Renal pelvis (tissue), 4 donors: ENCODE results near the gene PDE11A. TPM values are rescaled to one million over a fixed set of nuclear protein-coding genes. Genes with fewer than 3 reads are reported as not detected.
A peak's percentile ranks its signal among the peaks of the same experiment; 100 is the strongest.

Experiments
- DNase-seq: peaks from one replicate; pipeline ENCODE4 v3.0.0-alpha.2; 2013
- polyA plus RNA-seq, 3 donors: library from polyadenylated mRNA; unstranded; fragments of 120-200 nt; gene quantifications; one replicate each; pipeline ENCODE4 v1.2.1, GENCODE V29; 2013; ENCODE audit not compliant: insufficient read length in 3 of 3

The PDE11A gene
- polyA plus RNA-seq, 3 donors = 6.9 to 8.8 (median 8.3) TPM

DNA sequence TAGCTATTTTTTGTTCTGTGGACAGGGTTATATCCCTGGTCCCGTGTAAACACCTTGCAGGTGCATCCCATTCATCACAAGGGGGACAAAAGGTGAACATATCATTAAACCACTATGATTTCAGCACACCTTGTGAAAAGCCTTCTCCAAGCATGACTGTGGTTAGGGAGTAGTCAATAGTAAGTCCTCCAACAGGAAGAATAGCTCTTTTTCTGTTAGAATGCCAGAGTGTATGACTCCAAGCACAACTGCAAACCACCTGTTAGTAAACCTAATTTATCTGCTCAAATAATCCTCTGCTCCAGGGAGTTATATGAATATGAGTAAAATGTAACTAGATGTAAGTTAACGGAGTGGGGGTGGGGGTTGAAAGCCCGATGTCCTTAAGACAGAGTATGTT is 439.5 kb downstream of the PDE11A start:
- DNase-seq = no peak

DNA sequence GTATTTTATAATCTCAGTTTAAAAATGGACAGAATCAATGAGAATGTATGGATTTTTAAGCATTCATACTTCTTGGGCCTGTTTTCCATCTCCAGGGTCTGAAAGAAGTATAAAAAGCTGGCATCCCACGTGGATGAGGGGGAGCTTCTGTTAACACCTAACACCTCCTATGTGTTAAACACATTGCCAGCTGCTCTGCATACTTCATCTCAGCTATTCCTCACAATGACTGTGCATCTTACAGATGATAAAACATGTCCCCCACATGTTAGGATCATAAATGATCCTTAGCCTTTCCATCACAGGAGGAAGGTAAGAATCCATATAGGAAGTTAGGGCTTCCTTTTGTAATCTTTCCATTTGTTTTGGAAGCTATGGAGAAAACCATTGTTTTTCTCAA is 440.9 kb downstream of the PDE11A start:
- no peak for DNase-seq

DNA sequence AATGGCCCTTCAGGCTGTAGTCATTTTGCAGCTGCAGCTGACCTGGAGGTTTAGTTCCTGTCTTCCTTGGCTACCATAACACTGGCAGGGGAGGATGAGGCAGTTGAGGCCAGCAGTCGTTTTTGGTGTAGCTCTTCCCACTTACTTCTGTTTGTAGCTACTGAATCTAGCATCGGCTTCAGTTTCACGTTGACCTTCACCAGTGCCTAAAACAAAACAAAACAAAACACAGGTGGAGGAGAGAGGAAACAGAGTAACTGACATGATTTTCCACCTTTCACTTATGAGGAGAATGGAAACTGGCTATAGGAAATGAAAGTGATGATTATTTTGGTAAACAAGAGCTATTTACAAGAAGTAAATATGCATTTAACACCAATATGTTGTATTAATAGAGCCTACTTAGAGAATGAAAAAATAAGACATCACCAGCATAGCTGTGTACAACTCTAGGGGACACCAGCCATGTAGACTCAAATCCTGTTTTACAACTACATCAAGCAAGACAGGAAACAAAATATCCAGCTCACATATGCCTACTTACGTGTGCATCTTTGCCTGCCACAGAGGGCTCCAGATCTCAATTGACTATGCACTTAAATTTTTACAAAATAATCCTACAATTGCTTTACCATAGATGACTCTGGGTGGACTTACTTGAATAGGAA is 443.1 kb downstream of the PDE11A start:
- no peak for DNase-seq

GRCh38 chr2:177628831-177629230 is 443.7 kb downstream of the PDE11A start:
- DNase-seq = no peak

DNA sequence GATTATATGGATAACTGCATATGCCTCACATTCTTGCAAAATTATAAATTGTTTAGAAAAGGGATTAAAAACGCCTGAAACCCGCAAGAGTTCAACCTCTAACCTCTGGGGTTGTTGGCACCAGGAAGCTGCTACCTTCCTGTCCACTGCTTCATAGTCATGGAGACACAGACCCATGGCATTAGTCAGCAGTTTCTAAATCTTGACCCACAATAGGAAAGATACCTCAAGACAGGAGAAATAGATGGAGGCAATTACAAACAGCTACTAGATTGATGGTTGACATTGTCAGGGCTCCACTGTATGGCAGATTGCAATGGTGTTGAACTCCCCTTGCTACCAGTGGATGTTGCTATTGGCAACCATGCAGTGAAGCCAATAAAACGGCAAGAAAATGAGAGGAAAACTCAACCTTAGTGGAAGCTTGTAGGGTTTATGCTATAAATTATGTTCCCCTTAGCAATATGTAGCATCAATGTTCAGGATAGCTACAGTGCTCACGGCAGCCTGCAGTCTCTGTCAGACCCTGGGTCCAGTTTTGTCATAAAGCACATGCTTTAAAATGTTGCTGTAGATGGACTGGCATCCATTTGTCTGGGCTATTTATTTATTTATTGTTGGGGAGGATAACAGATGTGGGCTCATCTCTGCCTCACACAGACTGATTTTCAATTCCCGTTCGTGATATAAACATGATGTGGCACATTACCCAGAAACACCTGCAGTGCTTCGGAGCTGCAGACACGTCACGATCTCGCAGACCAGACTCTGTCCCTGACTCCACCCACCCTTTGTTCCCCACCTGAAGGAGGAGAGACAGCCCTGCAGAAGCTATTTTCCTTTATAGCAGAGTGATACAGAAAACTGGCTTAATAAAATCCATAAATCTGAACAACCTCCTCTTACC is 446.6 kb downstream of the PDE11A start:
- no peak for DNase-seq

DNA sequence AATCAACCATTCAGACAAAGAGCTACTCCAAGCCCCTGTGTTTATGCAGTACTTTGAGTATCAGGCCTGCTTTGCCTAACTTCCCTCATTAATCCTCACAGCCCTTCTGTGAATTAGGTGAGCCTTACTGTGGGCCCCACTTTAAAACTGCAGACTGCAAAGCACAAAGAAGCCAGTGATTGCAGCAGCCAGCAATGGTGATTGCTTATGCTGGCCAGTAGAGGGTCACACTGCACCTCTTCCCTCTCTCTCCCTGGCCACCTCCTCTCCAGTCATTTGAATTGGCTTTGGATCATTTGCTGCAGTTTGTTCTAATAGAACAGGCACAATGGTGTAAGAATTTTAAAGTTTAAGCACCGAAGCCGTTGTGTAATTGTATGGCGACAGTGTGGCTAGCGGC is 450.1 kb downstream of the PDE11A start:
- peak; percentile 44 for DNase-seq

GRCh38 chr2:177619986-177620385 is 452.6 kb downstream of the PDE11A start:
- no peak for DNase-seq

- DNase-seq = no peak
These were observed 453.1 kb downstream of the PDE11A start for GRCh38 chr2:177619461-177619860.

DNA sequence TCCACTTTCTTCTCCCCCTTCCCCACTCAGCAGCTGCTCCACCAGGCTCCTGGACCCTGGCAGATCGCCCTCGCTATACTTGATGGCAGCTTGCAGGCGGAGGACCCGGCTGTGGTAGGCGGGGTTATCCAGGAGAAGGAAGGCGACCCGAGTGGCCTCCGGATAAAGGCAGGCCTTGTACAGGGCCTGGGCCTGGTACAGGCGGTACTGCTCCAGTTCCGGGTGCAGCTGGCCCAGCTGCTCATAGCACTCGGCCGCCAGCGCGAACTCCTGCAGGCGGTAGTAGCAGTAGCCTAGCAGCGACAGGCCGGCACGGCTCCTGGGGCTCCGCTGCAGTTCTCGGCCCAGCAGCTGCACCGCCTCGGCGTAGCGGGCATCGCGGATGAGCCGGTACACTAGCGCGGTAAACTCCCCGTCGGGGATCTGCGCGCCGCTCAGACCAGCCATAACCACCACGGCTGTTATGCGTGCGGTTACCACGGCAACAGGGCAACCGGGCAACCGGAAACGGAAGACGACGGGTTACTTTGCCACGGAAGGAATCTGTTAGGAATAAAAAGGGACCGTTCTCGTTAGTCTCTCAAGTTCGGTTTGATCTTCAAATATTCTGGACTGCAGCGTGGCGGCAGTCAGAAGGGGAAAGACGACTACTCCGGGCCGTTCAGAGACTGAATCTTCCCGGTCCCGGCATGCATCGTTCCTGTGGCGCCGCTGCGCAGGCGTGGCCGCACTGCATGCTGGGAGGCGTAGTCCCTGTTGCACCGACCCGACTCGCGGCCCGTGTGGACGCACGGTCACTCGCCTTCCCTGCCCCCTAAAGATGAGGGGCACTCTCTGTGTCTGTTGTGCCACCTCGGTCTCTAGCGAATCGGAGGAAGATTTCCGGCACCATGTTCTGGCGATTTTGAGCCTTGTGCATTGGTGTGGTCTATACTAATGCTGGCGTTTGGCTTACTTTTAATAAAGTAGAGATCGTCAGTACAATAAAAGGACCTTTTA is 454.0 kb downstream of the PDE11A start:
- DNase-seq = peak; percentile 93

DNA sequence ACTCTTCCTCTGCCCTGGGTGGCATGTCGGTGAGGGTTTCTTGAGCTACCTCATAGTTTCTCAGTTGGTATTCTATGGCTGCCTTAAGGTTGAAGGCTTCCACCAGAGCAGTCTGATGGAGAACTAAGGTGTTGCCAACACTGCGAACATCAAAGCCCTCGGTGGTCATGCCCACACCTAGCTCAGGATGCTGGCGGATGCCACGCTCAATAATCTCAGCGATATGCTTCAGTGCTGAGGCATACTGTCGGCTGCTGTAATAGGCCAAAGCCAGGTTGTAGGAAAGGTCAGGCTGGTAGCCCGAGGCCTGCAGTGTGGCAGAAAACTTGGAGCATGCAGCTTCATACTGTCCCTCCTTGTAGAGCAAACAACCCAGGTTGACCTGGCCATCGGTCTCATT is 454.7 kb downstream of the PDE11A start:
- DNase-seq = no peak

DNA sequence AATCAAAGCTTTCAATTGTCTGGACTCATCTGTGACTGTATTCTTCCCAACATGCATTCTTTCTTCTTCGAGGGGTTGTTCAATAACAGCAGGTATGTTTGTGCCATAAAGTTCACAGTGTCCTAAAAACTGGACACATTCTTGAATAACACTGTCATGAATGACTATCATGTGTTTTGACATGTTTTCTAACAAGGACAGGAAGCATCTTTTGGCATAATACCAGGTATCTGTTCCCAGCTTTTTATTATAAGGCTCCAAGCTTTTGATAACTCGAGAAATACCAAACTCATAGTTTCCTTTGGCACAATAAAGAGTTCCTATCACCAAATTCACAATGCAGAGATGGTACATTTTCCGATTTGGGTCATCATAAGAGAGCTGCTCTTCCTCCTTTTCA is 455.8 kb downstream of the PDE11A start:
- DNase-seq = no peak

DNA sequence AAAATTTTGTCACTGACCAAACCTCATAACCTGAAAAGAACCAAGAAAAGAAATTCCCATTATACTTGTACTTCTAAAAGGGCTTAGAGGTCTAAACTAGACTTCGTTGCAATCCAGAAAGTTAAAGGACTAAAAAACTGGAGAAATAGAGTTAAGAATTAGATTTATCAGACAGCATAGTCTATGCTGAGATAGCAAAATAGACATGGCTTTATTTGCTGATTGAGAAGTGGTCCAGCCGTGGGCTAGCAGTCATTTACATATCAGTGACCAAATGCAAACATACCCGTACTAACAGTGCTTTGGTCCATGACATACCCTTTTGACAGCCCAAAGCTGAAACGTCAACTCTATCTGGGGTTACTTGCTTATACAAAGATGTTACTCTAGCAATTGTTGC is 456.5 kb downstream of the PDE11A start:
- DNase-seq = no peak

- no peak for DNase-seq
These were observed 459.9 kb downstream of the PDE11A start for GRCh38 chr2:177612659-177613058.

- DNase-seq = no peak
These were observed 461.2 kb downstream of the PDE11A start for GRCh38 chr2:177611310-177611886.

GRCh38 chr2:177610813-177611212 is 461.8 kb downstream of the PDE11A start:
- DNase-seq = no peak

DNA sequence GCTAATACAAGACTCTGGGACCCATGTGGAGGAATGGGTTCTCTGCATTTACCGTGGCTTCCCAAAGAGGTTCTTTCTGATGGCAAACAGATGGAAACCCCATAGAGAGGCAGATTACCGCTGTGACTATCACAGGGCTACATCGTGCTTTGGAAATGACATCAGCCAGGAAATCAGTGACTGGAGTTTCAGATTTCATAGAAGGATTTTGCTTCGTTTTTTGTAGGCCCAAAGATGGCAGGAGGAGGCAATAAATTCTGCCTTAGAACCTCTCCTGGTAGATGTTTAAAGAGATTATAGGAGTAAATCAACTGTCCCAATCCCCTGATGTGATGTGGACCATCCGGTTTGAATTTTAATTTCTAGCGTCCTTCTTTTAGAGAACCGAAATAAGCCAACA is 465.9 kb downstream of the PDE11A start:
- DNase-seq = peak; percentile 52

DNA sequence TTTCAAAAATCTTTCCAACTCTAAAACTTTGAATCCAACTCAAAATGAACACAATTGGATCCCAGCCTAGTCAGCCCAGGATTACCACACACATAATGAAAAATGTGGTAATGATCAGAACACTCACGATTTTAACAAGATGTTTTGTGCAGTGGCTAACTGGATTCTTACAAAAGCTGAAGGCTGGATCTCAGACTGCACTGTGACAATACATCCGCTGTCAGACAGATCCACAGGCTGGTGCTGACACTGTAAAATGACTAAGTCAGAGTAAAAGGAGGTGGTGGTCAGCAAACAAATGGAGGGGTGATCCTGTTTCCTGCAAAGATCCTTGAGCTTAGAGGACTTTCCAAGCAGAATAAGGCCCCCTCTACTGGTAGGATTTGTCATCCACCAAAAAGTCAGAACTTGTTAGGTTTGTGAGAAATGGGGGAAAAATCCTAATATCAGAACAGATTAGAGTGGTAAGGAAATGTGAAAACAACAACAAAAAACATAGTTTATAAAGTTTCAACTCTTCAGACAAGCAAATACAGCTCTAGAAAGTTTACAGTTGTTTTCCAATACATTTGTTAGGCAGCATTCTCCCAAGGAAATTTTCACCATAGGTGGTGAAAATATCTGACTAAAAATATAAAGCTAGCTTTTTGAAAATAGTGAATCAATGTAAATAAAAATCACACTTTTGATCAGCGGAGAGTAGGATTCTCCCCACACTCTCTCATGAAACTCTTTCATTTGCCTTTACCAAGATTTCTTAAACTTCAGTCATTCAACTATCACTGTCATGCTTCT is 468.1 kb downstream of the PDE11A start:
- DNase-seq = peak; percentile 77

DNA sequence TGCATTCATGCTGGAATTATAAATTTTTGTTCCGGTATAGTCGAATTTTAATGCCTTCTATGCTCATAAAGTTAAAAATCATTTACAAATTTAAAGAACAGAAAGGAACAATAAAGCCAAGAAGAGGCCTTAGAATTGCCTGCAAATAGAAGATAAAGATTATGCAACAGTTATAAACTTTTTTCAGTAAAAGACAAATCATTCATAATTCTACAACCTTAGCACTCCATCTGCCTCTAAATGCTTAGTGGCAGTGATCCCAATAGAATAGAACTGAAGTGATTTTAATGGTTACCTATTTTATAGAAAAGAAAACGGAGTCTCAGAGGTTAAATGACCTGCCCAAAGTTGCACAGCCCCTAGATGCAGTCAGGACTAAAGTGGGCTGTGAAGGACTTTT is 468.8 kb downstream of the PDE11A start:
- DNase-seq = no peak

GRCh38 chr2:177603181-177603580 is 469.4 kb downstream of the PDE11A start:
- DNase-seq = no peak

DNA sequence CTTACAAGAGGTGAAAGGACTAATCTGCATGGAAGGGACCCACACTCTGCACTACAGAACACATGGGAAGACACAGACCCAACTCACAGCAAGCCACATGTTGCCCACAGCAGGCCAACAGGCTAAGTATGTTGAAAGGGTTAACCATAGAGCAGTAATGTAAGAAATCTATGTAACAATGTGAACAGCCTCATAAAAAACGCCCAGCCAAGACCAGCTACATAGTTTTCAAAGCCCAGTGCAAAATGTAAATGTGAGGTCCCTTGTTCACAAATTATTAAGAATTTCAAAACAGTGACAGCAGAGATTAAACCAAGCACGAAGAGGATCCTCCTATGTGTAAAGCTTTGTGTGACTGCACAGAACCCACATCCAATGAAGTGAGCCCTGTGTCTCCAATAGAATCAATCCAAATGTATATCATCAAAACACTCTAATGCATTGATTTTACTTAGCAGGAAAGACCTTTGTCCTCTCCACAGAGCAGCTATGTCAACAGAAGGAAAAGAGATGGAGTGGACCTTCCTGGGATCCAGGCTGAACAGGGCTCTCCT is 469.9 kb downstream of the PDE11A start:
- DNase-seq = no peak

DNA sequence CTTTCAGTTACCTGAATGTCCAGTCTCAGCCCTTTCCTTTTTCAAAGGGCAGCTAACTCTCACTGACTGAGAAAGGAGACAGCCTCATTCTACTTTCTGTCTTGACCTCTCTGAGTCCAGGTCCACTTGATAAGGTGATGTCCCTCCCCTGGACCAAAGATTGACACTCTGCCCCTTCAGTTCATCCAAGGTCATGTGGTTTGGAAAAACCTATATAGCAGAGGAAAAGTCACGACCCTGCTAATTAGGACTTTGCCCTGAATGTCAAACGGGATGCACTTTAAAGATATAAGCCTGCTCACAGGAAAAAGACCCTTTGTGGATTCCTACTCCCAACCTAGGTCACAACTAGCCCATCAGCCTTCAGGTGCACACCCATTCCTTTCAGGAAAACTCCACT is 471.7 kb downstream of the PDE11A start:
- DNase-seq = no peak
